ENCODE results near the gene CYFIP1.
A peak's percentile ranks its signal among the peaks of the same experiment; 100 is the strongest.

Gene CYFIP1

DNA sequence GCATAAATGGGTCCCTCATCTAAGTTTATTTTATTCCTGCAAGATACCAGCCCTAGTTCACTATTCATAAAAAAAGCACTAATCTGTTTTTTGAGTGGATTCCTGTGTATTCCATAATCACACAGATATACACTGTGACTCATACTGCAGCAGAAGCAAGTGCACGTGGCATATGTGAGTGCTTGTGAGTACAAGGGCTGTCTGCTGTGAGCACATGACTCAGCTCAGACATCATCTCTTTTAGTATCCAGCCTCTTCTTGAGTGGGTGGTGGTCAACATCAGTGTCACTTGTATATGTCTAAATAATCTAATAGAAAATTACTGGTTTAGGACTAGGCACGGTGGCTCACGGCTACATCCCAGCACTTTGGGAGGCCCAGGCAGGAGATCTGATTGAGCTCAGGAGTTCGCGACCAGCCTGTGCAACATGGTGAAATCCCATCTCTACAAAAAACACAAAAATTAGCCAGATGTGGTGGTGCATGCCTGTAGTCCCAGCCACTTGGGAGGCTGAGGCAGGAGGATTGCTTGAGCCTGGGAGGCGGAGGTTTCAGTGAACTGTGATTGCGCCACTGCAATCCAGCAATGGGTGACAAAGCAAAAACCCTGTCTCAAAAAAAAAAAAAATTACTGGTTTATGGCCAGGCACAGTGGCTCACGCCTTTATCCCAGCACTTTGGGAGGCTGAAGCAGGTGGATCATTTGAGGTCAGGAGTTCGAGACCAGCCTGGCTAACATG, 91.9 kb downstream of the CYFIP1 start:
- DNase-seq (ENCODE audit: low spot score) = no peak

DNA sequence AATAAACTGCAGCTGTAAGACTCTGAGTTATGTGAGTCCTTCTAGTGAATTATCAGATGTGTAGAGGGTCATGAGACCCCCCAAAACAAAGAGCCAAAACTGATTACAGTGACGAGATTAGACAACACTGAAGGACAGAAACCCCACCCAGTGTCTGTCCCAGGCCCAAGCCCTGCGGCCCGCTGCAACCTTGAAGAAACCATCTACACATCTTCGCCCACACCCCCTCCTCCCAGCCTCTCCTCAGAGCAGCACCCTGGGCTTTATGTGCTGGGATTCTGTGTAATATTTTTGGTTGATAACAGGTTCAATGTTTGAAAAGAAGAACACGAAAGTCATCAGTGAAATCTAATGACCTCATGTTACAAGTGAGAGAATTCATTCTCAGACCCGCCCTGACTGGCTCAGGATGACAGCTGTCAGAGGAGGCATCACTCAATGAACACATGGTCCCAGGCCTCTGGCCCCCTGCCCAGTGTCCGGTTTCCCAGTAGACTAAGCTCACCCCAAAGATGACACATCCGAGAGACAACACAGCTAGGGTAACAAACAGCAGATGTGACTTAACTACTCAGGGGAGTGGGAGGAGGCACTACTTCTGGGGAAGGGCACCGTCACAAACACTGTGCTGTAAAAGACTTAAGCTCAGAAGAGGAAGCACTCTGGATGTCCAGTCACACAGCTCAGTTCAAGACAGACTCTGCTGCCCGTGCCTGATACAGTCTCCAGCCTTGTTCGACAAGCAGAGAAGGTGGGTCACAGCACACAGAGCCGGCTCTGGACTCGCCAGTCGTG, 92.8 kb downstream of the CYFIP1 start:
- no peak for DNase-seq (ENCODE audit: low spot score)

DNA sequence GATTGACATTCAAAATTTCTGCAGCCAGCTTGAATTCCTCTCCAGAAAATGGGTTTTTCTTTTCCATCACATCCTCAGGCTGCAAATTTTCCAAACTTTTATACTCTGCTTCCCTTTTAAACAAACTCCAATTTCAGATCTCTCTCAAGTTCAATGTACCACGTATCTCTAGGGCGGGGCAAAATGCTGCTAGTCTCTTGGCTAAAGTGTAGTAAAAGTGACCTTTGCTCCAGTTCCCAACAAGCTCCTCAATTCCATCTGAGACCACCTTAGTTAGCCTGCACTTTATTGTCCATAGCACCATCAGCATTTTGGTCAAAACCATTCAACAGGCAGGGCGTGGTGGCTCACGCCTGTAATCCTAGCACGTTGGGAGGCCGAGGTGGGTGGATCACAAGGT, 95.0 kb downstream of the CYFIP1 start:
- DNase-seq (ENCODE audit: low spot score) = no peak

DNA sequence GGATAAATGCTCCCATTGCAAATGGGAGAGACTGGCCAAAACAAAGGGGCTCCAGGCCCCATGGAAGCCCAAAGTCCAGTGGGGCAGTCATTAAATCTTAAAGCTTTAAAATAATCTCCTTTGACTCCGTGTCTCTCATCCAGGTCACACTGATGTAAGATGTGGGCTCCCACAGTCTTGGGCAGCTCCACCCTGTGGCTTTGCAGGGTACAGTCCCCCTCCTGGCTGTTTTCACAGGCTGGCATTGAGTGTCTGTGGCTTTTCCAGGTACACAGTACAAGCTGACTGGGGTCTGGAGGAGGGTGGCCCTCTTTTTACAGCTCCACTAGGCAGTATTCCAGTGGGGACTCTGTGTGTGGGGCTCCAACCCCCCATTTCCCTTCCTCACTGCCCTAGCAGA, 95.8 kb downstream of the CYFIP1 start:
- DNase-seq (ENCODE audit: low spot score) = peak; percentile 15

DNA sequence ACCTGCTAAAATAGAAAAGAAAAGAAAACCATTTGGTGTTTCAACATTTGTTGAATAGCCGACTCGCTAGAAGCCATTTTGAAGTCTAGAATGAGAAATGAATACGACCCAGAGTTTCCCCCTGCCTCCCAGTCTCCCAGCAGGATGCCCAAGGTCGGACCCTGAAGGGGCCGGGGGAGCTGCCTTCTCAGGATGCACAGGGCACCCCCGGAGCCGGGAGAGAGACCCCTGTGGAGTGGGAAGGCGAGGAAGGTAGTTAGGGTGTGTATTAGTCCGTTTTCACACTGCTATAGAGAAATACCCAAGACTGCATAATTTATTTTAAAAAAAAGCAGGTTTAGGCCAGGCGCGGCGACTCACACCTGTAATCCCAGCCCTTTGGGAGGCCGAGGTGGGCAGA, 97.0 kb downstream of the CYFIP1 start:
- DNase-seq (ENCODE audit: low spot score) = no peak

DNA sequence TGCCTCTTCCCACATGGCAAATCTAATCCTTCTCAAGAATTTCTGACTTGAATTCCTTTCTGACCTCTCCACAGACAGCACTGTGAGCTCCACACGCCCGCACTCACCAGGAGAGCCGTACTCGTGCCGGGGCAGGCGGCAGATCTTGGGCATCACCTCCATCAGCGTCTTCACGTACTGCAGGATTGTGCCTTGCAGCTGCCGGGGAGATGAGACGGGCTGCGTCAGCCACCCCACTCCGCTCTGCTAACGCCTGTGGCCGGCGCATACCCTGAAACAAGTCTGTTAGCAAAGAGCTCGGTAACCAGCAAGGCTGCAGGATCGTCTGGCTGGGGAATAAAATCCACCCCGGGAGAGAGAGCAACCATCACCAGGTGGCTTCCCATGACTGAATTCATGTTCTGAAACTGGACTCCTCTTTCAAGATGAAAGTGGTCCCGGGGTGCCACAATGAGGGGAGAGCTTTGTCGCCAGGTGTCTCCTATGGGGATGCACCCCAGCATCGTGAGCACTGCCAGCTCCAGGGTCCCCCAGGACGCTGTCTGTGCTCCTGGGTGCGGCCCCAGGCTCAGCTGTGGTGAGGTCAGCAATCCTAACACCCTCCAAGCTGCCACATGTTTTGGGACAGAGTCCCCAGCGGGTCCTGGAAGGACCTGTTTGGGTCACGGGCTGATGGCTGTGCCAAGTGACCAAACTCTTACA, 98.3 kb downstream of the CYFIP1 start:
- no peak for DNase-seq (ENCODE audit: low spot score)

DNA sequence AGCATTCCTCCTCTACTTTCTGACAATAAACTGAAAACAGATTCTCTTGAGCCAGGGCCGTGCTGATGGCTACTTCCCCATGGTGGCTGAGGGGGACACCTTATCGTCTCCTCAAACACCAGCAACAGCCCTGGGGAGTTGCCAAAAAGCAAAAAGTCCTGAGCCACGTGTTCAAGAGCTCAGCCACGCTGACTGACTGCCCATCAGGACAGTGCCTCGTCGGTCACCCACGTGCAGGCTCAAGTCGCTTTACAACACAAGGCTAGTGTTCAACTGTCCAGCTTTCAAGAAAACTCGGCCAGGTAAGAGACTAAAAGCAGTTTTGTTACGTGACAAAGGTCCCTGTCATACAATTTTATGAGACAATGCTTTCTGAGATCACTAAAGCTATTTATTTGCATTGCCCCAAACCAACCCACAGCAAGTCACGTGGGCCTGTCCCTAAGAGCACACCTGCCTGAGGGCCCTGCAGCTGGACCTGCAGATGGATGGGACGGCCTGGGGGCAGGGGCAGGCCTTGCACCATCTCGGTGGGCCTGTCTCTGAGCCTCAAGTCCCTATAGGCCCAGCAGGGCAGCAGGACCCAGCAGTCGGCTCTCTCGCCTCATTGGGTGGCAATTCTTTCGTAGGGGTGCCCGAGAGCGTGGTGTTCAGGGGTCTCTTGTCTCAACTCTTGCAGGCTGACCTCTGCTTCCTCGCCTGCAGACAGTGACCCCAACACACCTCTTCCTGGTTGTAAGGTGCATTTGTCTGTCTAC, 99.0 kb downstream of the CYFIP1 start:
- no peak for DNase-seq (ENCODE audit: low spot score)

DNA sequence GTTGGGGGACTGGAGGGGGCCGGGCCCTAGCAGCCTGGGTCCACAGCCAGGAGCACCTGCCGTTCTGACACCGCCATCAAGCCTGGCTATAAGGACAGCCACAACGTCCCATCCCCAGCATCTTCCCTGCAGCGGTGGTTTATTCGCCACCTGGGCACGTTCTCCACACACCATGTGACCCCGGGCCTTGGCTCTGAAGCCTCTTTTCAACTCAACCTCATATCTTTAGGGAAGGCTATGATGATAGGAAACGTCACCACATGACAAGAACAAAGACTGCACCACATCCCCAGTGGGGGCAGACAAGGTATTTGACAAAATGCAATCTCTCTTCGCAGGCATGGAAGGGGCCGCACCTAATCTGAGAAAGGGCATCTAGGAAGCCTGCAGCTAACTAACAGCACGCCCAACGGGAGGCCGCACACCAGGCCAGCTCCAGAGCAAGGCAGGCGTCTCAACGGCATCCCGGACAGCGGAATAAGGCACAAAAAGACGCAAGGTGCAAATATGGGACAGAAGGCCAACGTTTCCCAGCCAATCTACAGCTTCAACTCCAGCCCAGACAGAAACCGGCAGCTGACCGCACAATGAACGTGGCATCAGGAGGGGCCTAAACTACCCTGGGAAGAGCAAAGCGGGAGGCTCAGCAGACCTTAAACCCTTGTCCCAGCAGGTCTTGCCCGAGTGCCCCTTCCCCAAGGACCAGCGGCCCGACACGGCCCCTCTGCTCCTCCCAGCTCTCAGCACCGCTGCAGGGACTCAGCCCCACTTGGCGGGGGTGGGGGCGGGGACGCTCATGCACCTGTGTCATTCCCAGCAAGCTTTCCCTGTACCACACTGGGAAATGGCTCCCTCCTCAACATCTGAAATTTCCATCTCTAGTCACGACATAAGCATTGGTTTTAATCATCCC, 99.8 kb downstream of the CYFIP1 start:
- no peak for DNase-seq (ENCODE audit: low spot score)

DNA sequence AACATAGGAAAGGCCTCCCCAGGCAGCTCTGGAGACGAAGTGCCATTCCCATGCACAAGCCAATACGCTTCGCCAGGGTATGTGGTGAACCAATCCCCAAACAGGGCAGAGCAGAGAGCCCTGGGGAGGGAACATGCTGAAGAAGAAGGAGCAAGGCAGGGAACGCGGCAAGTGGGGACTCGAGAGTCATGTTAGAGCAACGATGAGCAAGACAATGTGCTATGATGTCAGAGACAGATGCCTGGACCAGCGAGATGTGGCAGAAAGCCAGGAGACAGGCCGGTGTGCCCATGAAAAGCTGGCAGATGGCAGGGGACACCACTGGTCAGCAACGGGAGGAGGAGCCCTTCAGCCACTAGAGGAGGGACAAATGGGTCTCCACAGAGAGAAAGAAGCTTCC, 102.1 kb downstream of the CYFIP1 start:
- no peak for DNase-seq (ENCODE audit: low spot score)

DNA sequence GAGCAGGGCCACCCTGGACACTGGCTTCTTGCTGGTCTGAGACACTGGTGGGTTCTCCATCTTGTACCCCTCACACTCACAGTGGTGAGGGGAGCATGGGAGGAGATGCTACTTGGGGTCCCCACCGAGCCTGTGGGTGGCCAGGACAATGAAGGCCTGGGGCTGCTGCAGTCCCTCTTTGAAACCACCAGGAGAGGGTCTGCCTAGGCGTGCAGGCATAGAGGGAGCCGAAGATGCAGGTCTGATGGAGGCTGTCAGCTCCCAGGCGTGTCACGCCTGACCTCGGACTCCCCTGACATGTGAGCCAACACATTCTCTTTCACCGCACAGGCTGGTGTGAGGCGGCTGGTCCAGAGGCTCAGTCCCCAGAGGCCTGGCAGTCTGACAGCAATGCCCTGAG, 102.6 kb downstream of the CYFIP1 start:
- no peak for DNase-seq (ENCODE audit: low spot score)

DNA sequence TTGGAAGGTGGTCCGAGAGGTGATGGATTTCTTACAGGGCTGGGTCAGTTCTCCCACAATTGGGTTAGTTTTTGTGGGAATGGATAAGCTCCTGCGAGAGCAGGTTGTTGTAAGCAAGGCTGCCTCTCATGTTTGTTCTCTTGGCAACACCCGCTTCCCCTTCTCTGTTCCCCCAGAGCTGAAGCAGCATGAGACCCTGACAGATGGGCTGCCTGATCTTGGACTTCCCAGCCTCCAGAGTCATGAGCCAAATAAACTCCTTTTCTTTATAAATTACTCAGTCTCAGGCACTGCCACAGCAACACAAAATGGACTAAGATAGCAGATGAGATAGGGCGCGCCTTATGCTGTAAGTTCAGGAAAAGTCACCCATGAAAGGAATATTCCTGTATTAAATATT, 103.1 kb downstream of the CYFIP1 start:
- no peak for DNase-seq (ENCODE audit: low spot score)

DNA sequence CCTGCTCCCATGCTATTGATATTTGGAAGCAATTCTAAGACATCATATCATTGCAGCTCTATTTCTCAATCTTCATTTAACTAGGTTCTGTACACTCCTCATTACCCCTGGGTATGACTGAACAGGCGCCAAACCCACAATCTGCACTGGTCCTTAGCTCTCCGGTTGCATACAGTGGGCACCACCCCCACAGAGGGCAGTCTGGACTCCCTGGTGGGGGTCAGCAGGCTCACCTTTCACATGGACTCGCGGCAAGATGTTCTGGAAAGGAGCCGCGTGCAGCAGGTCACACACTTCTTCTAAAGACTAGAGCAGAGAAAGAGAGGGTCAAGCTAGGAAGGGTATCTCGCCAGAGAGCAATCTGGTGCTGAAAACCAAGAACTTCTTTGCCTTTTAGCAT, 105.2 kb downstream of the CYFIP1 start:
- DNase-seq (ENCODE audit: low spot score) = no peak

DNA sequence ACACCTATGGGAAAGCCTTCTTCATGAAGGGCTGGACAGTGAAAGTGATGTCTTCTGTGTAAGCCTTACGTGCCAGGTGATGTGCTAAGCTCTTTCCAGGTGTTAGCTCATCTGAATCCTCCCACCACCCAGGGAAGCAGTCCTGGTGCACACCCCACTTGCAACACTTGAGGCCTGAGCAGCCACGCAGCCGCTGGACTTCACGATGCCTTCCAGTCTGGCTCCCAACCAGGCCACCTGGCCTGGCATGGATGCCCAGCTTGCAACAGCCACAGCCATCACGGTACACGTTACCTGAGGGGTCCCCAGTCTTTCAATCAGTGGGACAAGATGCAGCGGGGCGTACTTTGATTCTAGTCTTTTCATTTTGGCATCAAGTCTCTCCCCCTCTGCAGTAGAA, 105.9 kb downstream of the CYFIP1 start:
- DNase-seq (ENCODE audit: low spot score) = no peak

DNA sequence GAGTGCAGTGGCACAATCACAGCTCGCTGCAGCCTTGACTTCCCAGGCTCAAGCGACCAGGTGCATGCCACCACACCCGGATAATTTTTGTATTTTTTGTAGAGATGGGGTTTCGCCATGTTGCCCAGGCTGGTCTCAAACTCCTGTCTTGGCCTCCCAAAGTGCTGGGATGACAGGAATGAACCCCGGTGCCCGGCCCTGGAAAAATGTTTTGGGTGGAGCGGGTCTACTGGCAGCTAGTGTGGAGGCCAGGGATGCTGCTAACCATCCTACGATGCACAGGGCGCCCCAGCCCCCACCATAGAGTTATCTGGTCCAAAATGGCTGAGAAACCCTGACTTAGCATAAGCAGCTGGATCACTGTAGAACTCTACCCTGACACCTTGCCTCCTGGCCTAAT, 106.3 kb downstream of the CYFIP1 start:
- no peak for DNase-seq (ENCODE audit: low spot score)

DNA sequence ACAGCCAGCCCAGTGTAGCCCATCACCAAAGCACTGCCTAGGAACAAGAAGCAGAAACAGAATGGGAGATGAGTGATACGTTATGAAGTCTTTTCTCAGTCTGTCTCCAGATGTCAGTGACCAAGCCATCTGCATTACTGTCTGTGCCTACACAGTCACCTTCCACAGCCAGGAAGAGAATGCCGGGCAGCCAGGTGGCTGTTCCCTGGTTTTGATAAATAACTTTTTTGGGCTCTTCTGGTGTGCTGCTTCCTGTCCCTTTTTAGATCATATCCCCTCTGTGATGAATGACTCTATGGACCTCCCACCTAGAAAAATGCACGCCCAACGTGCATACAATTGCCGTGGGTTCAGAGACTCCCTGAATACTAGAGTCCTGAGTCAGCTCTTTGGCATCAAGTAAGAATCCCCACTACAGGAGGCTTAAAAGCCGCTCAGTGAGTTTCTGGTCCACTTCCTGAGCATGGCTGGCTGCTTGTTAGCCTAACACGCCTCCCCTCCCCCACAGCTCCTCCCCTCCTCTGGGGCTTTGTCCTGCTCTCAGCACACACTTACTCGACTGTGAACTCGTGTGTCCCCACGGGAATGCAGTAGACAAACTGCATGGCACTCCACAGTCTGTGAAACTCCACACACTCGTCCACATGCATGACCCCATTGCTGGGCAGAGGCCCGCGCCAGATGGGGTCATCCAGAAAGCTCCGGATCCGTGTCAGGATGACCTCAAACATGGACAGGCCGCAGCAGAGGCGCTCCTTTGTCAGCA, 107.0 kb downstream of the CYFIP1 start:
- DNase-seq (ENCODE audit: low spot score) = no peak

DNA sequence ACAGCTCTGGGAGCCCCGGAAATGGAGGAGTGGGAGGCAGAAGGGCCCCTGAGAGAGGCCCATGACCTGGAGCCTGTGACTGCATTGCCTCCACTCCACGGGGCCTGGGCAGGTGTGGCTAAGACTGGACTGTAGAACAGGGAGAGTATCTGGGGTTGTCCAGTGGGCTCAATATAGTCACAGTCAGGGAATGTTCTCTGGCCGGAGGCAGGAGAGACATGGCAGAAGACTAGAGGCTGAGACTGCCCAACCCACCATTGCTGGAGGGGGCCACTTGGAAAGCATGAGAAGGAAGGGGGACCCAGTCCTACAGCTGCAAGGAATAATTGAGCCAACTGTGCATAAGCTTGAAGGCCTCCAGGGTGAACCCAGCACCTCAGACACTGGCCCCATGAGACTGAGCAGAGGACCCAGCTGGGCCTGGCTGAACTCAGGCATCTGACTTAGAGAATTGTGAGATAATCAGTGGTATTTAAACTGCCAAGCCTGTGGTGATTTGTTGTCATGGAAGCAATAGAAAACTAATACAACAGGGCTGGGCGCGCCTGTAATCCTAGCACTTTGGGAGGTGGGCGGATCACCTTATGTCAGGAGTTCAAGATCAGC, 108.6 kb downstream of the CYFIP1 start:
- no peak for DNase-seq (ENCODE audit: low spot score)

DNA sequence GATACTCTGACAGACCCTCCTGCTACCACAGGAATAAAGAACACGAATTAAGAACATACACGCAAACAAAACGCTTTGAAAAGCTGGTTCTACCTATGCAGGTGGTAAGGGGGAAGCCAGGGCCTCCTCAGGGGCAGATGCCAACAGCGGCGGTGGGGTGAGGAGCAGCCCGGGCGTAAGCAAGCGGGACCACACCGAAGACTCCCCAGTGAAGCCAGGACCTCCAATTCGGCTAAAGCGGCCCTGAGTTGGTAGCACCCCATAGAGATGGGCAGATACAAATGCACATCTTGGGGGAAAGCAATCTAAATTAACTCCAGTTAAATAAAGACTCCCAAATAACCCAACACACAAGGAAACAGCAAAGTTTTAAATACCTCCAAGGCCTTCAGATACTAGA, 109.3 kb downstream of the CYFIP1 start:
- DNase-seq (ENCODE audit: low spot score) = no peak

DNA sequence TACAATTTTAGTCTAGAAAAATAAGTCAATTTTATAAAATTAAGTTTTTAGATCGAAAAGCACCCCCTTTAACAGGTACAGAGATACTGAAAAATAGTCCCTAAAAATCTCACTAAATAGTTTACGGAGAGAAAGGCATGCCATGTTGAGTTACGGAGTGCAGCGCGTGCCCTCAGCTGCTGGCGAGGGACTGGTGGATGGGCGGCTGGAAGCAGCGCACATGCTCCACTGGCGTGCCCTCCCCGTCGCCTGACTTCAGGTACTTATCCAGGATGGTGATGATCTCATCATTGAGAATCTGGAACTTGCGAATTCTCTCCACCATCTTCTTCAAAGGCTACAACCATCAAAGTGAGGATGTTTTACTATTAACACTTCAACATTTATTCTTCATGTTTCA, 110.3 kb downstream of the CYFIP1 start:
- DNase-seq (ENCODE audit: low spot score) = no peak

DNA sequence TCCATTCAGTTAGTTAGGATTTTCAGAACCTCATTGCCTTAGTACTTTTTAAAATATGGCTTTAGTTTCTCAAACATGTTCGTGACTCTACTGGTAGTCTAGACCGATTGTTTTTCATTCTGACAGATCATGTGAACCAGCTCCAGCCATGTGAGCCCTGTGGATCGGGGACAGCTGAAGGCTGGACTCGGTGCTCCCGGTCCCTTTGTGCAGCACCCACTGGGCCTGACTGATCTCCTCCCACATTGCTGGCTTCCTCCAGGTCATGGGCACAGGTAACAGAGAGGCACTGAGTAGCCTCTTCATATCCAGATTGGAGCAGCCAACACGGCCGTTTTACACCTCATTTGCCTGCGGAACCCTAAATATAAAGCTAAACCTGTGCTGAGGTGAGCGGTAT, 111.2 kb downstream of the CYFIP1 start:
- DNase-seq (ENCODE audit: low spot score) = no peak

DNA sequence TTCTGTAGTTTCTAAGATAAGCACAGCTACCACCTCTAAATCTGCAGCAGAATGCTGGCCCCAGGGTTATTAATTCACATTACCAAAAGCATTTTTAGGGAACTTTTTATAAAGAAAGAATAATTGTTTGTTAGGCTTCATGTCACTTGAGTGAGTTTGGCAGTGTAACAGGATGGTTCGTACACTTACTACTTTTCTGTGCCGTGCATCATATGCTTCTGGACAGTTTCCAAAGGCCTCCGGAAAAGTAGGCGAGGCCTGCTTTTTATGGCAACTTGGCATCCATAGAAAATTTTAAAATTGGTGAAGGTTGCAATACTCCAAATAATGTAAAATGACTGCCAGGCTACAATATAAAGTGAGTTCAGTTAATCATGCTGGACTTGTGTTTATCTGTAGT, 111.7 kb downstream of the CYFIP1 start:
- no peak for DNase-seq (ENCODE audit: low spot score)
